ENCODE measurements around the gene KRTAP5-8. TPM values are rescaled to one million over a fixed set of nuclear protein-coding genes. Genes with fewer than 3 reads are reported as not detected.

The KRTAP5-8 gene
- total and polyA plus RNA-seq, 8 donors: 0.15 to 5.5 TPM; not detected in 6

DNA sequence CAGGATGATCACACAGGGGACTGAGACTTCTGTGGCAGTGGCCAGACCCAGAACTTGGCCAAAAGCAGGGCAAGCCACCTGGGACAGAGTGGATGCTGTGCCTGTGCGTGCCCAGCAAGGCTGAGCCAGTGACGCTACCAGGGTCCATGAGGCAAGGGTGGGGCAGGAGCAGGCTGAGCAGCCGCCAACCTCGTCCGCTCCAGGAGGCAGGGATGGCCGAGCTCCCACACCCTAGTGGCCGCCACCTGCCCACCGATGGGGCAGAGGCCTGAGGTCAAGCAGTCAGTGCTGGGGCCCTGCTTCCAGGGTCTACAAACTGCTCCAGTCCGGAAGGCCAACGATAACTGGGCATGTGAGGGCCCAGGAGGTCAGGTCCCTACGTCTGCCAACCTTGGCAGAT, 17.7 kb downstream of the KRTAP5-8 start:
- Histone ChIP-seq H3K36me3 (no peaks in the 10 kb centered on the region), H3K27me3 (peaks cover 0 to 15% (median 3%) of the 10 kb centered on the region in 3 donors), H3K27ac (no peak overlapping the region), H3K4me3 (no peak overlapping the region), H3K4me1 (no peaks in the 10 kb centered on the region), H3K9me3 (no peaks in the 10 kb centered on the region)
- DNase-seq: no peak
- intact Hi-C loops (cut with DNase I; ENCODE audit: low total_unique reads): no loop called here
- WGBS, 5 donors: 76 to 94% (median 90%) methylated on average over 3 to 11 of the region's 11 CpGs
- no peak for TF ChIP-seq POLR2A (IDR thresholded peaks at IDR 0.05)
- no peak for TF ChIP-seq POLR2AphosphoS5 (IDR thresholded peaks at IDR 0.05)
- TF ChIP-seq, protein P1, sequence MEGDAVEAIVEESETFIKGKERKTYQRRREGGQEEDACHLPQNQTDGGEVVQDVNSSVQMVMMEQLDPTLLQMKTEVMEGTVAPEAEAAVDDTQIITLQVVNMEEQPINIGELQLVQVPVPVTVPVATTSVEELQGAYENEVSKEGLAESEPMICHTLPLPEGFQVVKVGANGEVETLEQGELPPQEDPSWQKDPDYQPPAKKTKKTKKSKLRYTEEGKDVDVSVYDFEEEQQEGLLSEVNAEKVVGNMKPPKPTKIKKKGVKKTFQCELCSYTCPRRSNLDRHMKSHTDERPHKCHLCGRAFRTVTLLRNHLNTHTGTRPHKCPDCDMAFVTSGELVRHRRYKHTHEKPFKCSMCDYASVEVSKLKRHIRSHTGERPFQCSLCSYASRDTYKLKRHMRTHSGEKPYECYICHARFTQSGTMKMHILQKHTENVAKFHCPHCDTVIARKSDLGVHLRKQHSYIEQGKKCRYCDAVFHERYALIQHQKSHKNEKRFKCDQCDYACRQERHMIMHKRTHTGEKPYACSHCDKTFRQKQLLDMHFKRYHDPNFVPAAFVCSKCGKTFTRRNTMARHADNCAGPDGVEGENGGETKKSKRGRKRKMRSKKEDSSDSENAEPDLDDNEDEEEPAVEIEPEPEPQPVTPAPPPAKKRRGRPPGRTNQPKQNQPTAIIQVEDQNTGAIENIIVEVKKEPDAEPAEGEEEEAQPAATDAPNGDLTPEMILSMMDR (IDR thresholded peaks at IDR 0.05): no peak
- no peak for TF ChIP-seq EP300 (IDR thresholded peaks at IDR 0.05)

DNA sequence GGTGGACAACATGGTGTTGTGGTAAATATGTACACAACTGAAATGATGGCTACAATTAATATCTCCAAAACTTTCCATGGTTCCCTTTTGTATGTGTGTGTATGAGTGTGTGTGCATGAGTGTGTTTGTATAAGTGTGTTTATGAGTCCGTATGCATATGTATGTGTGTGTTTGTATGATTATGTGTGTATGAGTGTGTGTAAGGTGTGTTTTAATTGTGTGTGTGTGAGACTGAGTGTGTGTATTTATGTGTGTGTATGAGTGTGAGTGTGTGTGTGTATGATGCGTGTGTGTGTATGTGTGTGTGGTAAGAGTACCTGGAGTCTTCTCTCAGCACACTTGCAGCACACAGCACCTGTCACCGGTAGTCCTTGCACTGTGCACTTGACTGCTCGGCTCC, 18.2 kb downstream of the KRTAP5-8 start:
- H3K4me1 ChIP-seq: no peaks in the 10 kb centered on the region
- H3K27me3 ChIP-seq: peaks cover 0 to 15% (median 3%) of the 10 kb centered on the region in 3 donors
- intact Hi-C loops (cut with DNase I; ENCODE audit: low total_unique reads): no loop called here
- no peak for DNase-seq
- no peak for TF ChIP-seq POLR2A (IDR thresholded peaks at IDR 0.05)
- TF ChIP-seq, protein P1 (IDR thresholded peaks at IDR 0.05): no peak
- TF ChIP-seq POLR2AphosphoS5 (IDR thresholded peaks at IDR 0.05): no peak
- WGBS, 5 donors: 88 to 94% (median 90%) methylated on average over 4 of the region's 4 CpGs
- no peak overlapping the region for H3K4me3 ChIP-seq
- H3K9me3 ChIP-seq: no peaks in the 10 kb centered on the region
- no peaks in the 10 kb centered on the region for H3K36me3 ChIP-seq
- H3K27ac ChIP-seq: no peak overlapping the region

DNA sequence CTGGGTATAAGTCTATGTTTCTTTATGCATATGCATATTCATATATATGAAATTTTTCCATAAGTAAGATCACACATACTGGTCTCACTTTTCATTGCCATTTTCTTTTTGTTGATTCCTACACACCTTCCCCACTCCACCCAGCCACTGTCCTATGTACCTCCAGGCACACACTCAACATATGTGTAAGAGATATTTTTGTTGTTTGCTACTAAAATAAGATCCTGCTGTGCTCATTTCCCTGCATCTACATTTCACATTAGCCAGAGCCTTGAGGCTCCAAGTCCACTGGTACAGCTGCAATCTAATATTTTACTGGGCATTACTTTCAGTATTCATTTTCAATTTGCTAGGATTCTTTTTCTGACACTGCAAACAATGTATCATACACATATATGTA, 19.4 kb downstream of the KRTAP5-8 start:
- Histone ChIP-seq H3K27ac (no peak overlapping the region), H3K27me3 (peaks cover 0 to 15% (median 3%) of the 10 kb centered on the region in 3 donors), H3K36me3 (no peaks in the 10 kb centered on the region), H3K4me3 (no peak overlapping the region), H3K4me1 (no peaks in the 10 kb centered on the region), H3K9me3 (no peaks in the 10 kb centered on the region)
- TF ChIP-seq, protein P1 (IDR thresholded peaks at IDR 0.05): no peak
- TF ChIP-seq POLR2A (IDR thresholded peaks at IDR 0.05) (no peak), POLR2AphosphoS5 (IDR thresholded peaks at IDR 0.05) (no peak), EP300 (IDR thresholded peaks at IDR 0.05) (no peak)
- DNase-seq: no peak
- intact Hi-C loops (cut with DNase I; ENCODE audit: low total_unique reads): no loop called here

DNA sequence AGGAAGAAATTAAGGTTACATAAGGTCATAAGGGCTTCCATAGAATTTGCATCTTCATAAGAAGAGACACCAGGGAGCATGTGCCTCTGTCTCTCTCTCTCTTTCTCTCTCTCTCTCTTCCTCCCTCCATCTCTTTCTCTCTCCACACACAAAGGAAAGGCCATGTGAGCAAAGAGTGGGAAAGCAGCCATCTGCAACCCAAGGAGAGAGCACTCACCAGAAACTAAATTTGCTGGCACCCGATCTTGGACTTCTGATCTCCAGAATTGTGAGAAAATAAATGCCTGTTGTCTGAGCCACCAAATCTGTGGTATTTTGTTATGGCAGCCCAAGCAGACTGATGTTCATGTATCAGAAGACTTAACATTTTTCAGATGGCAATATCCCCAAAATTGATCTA, 21.2 kb downstream of the KRTAP5-8 start:
- H3K27ac ChIP-seq: no peak overlapping the region
- intact Hi-C loops (cut with DNase I; ENCODE audit: low total_unique reads): no loop called here
- no peaks in the 10 kb centered on the region for H3K9me3 ChIP-seq
- H3K27me3 ChIP-seq: peaks cover 0 to 31% (median 3%) of the 10 kb centered on the region in 3 donors
- DNase-seq: no peak
- no peaks in the 10 kb centered on the region for H3K36me3 ChIP-seq
- no peaks in the 10 kb centered on the region for H3K4me1 ChIP-seq
- no peak overlapping the region for H3K4me3 ChIP-seq
- WGBS, 5 donors: 73 to 93% (median 88%) methylated on average over 1 of the region's 1 CpG
- TF ChIP-seq, protein P1 (IDR thresholded peaks at IDR 0.05): no peak
- TF ChIP-seq EP300 (IDR thresholded peaks at IDR 0.05) (no peak), POLR2A (IDR thresholded peaks at IDR 0.05) (no peak), POLR2AphosphoS5 (IDR thresholded peaks at IDR 0.05) (no peak)

Data from stomach (tissue), 9 donors.